Activated T-cell treated with anti-CD3 and anti-CD28 coated beads, Interleukin-2, amount 50 U/mL, for 1 hour (primary cell): ENCODE data around the gene SPINDOC.

Experiments used
- DNase-seq: peaks from one replicate; pipeline ENCODE4 v3.0.0-alpha.2; 2020

Gene SPINDOC

GRCh38 chr11:63834535-63835157, 21.4 kb downstream of the SPINDOC start:
- no peak for DNase-seq

GRCh38 chr11:63835158-63835545, 21.9 kb downstream of the SPINDOC start:
- no peak for DNase-seq

GRCh38 chr11:63837027-63837688, 23.9 kb downstream of the SPINDOC start:
- DNase-seq = peak; percentile 71

GRCh38 chr11:63837739-63838138, 24.5 kb downstream of the SPINDOC start:
- peak; percentile 24 for DNase-seq

GRCh38 chr11:63838150-63838677, 25.0 kb downstream of the SPINDOC start:
- DNase-seq = peak; percentile 35

GRCh38 chr11:63838678-63839507, 25.6 kb downstream of the SPINDOC start, which contains the start of gene MARK2:
MARK2 (plus strand) TSS chr11:63839110; CDS start chr11:63839507, 397 bp downstream.
- peak; percentile 100 for DNase-seq

- DNase-seq = peak; percentile 32
Observed at GRCh38 chr11:63839508-63840355, 26.5 kb downstream of the SPINDOC start.

GRCh38 chr11:63840356-63841060, 27.3 kb downstream of the SPINDOC start:
- no peak for DNase-seq

- no peak for DNase-seq
Observed at GRCh38 chr11:63841554-63841953, 28.3 kb downstream of the SPINDOC start.

GRCh38 chr11:63843041-63843440, 29.8 kb downstream of the SPINDOC start:
- no peak for DNase-seq

GRCh38 chr11:63844836-63845235, 31.6 kb downstream of the SPINDOC start:
- no peak for DNase-seq

- no peak for DNase-seq
Observed at GRCh38 chr11:63845303-63845702, 32.0 kb downstream of the SPINDOC start.

- no peak for DNase-seq
Observed at GRCh38 chr11:63845911-63846310, 32.7 kb downstream of the SPINDOC start.

- DNase-seq = no peak
Observed at GRCh38 chr11:63846897-63847296, 33.6 kb downstream of the SPINDOC start.

GRCh38 chr11:63847363-63847762, 34.1 kb downstream of the SPINDOC start:
- DNase-seq = no peak

- no peak for DNase-seq
Observed at GRCh38 chr11:63849691-63850090, 36.4 kb downstream of the SPINDOC start.

GRCh38 chr11:63850920-63851319, 37.7 kb downstream of the SPINDOC start:
- DNase-seq = no peak

- no peak for DNase-seq
Observed at GRCh38 chr11:63851364-63851763, 38.1 kb downstream of the SPINDOC start.

GRCh38 chr11:63853476-63853875, 40.2 kb downstream of the SPINDOC start:
- no peak for DNase-seq

- no peak for DNase-seq
Observed at GRCh38 chr11:63854696-63855095, 41.4 kb downstream of the SPINDOC start.

GRCh38 chr11:63855975-63856374, 42.7 kb downstream of the SPINDOC start:
- DNase-seq = no peak
